CD14-positive monocyte (primary cell): ENCODE data around the gene MAP2. TPM values are rescaled to one million over a fixed set of nuclear protein-coding genes. Genes with fewer than 3 reads are reported as not detected.

Experiments
- DNase-seq, 3 donors: peaks; one replicate each; pipeline ENCODE4 v3.0.0-alpha.2; 2011 to 2022
- H2AFZ ChIP-seq: 2 replicates; pipeline ENCODE4 v1.6.0; 2012; ENCODE audit warnings: mild to moderate bottlenecking, low read depth, low read length, inconsistent platforms; ENCODE audit not compliant: insufficient read depth, poor library complexity, severe bottlenecking
- H3K27ac ChIP-seq, 2 donors: 1 replicate in 1 of 2; 2 replicates in 1 of 2; pipeline ENCODE4 v1.5.1; 2012 to 2013; ENCODE audit warnings: low read length in 2 of 2, control low read depth in 1 of 2, inconsistent platforms in 1 of 2, low read depth in 1 of 2, mild to moderate bottlenecking in 1 of 2
- H3K27me3 ChIP-seq, 2 donors: one replicate each; pipeline versions ENCODE4 v1.6.0 to v1.6.1; 2011 to 2013; ENCODE audit warnings: low read length in 2 of 2; ENCODE audit not compliant: control insufficient read depth in 2 of 2, insufficient read depth in 2 of 2
- H3K36me3 ChIP-seq, 2 donors: replicated peaks in 1 of 2; 1 replicate in 1 of 2; 2 replicates in 1 of 2; pipeline versions ENCODE4 v1.5.1 to v1.6.1; 2012 to 2013; ENCODE audit warnings: low read length in 2 of 2, control low read depth in 1 of 2, inconsistent platforms in 1 of 2, mild to moderate bottlenecking in 1 of 2; ENCODE audit not compliant: insufficient read depth in 2 of 2, control insufficient read depth in 1 of 2
- H3K4me1 ChIP-seq, 2 donors: 1 replicate in 1 of 2; 2 replicates in 1 of 2; pipeline versions ENCODE4 v1.5.1 to v1.6.1; 2012 to 2013; ENCODE audit warnings: low read length in 2 of 2, control low read depth in 1 of 2, inconsistent platforms in 1 of 2, mild to moderate bottlenecking in 1 of 2, moderate library complexity in 1 of 2; ENCODE audit not compliant: insufficient read depth in 2 of 2, control insufficient read depth in 1 of 2
- H3K4me2 ChIP-seq: replicated peaks from 2 replicates; pipeline ENCODE3; 2012; ENCODE audit warnings: low read length, moderate library complexity, mild to moderate bottlenecking; ENCODE audit not compliant: poor library complexity, severe bottlenecking; ENCODE audit errors: extremely low read depth
- H3K4me3 ChIP-seq, 3 experiments: fragments of 200-600 bp in 1 of 3; sonication (generic) in 1 of 3; replicated peaks in 1 of 3; 1 replicate in 2 of 3; 2 replicates in 1 of 3; pipeline ENCODE4 v1.5.1; 2011 to 2013; ENCODE audit warnings: low read length in 3 of 3, mild to moderate bottlenecking in 3 of 3, control low read depth in 2 of 3, low read depth in 2 of 3, inconsistent platforms in 1 of 3, moderate library complexity in 1 of 3
- H3K79me2 ChIP-seq: 2 replicates; pipeline ENCODE4 v1.6.0; 2012; ENCODE audit warnings: mild to moderate bottlenecking, control low read depth, inconsistent platforms, low read length, moderate library complexity; ENCODE audit not compliant: insufficient read depth
- H3K9ac ChIP-seq: 2 replicates; pipeline ENCODE4 v1.6.0; 2017; ENCODE audit warnings: low read length, mild to moderate bottlenecking; ENCODE audit not compliant: insufficient read depth, poor library complexity, severe bottlenecking
- H3K9me3 ChIP-seq, 2 donors: replicated peaks in 1 of 2; 1 replicate in 1 of 2; 2 replicates in 1 of 2; pipeline versions ENCODE4 v1.5.1 to v1.6.1; 2012 to 2013; ENCODE audit warnings: low read length in 2 of 2, control low read depth in 1 of 2; ENCODE audit not compliant: control insufficient read depth in 1 of 2, insufficient read depth in 1 of 2
- H4K20me1 ChIP-seq: 2 replicates; pipeline ENCODE4 v1.6.0; 2012; ENCODE audit warnings: mild to moderate bottlenecking, low read length, control low read depth, moderate library complexity; ENCODE audit not compliant: insufficient read depth
- H3K27ac Mint-ChIP-seq, 7 donors: one replicate each; pipeline ENCODE4 v1.8.0; 2020; ENCODE audit warnings: mild to moderate bottlenecking in 7 of 7, mixed read lengths in 7 of 7, moderate library complexity in 6 of 7, inconsistent platforms in 2 of 7
- H3K27me3 Mint-ChIP-seq, 3 donors: one replicate each; pipeline ENCODE4 v1.8.0; 2021 to 2022; ENCODE audit warnings: low read depth in 3 of 3, mild to moderate bottlenecking in 3 of 3, mixed read lengths in 3 of 3, moderate library complexity in 3 of 3, inconsistent platforms in 1 of 3
- H3K36me3 Mint-ChIP-seq, 2 donors: one replicate each; pipeline ENCODE4 v1.8.0; 2020; ENCODE audit warnings: mixed read lengths in 2 of 2, inconsistent platforms in 1 of 2, mild to moderate bottlenecking in 1 of 2
- H3K4me1 Mint-ChIP-seq: one replicate; pipeline ENCODE4 v1.8.0; 2020; ENCODE audit warnings: mild to moderate bottlenecking, mixed read lengths
- H3K4me3 Mint-ChIP-seq, 2 donors: one replicate each; pipeline ENCODE4 v1.8.0; 2020; ENCODE audit warnings: mild to moderate bottlenecking in 2 of 2, mixed read lengths in 2 of 2, moderate library complexity in 1 of 2
- H3K9me3 Mint-ChIP-seq, 7 donors: one replicate each; pipeline ENCODE4 v1.8.0; 2020 to 2022; ENCODE audit warnings: mixed read lengths in 7 of 7, mild to moderate bottlenecking in 6 of 7, moderate library complexity in 6 of 7, inconsistent platforms in 2 of 7
- CTCF ChIP-seq: fragments of 200-600 bp; IDR thresholded peaks from one replicate; pipeline ENCODE4 v1.8.0; 2022; ENCODE audit warnings: antibody characterized with exemption, mild to moderate bottlenecking
- WGBS: methylation state at CpG from one replicate; pipeline ENCODE4 v1.1.5; 2013; ENCODE audit warnings: missing lambda C conversion rate; ENCODE audit not compliant: insufficient coverage; 5-methylcytosine and 5-hydroxymethylcytosine counted together
- intact Hi-C, 2 donors: fragments of 100-400 bp; cut with micrococcal nuclease; formaldehyde crosslinking; loops; one replicate each; pipeline versions ENCODE4 v1.15.0 to v1.15.1; 2023
- polyA plus RNA-seq, 3 donors: library from polyadenylated mRNA; depleted of rRNA in 1 of 3; unstranded in 2 of 3; stranded (reverse) in 1 of 3; fragments of 300-500 nt in 2 of 3; fragments of >200 nt in 1 of 3; fragmentation: Illumina TruSeq in 2 of 3; gene quantifications; 1 replicate in 2 of 3; 2 replicates in 1 of 3; pipeline ENCODE4 v1.2.3, GENCODE V29; 2012 to 2021

Gene MAP2
- polyA plus RNA-seq, 3 donors: not detected

GRCh38 chr2:209640358-209640757 is 216.5 kb downstream of the MAP2 start:
- Histone ChIP-seq H3K27me3 (no peaks in the 10 kb centered on the region), H3K79me2 (no peaks in the 10 kb centered on the region), H3K4me1 (no peaks in the 10 kb centered on the region), H3K4me3 (no peak overlapping the region), H3K36me3 (no peaks in the 10 kb centered on the region), H4K20me1 (no peaks in the 10 kb centered on the region), H3K4me2 (no peak overlapping the region), H2AFZ (no peak overlapping the region), H3K9ac (no peak overlapping the region), H3K9me3 (no peaks in the 10 kb centered on the region), H3K27ac (no peak overlapping the region)
- Mint-ChIP-seq H3K9me3 (peaks cover 0 to 3% (median 0%) of the 10 kb centered on the region in 7 donors), H3K4me1 (no peaks in the 10 kb centered on the region), H3K4me3 (no peak overlapping the region), H3K36me3 (no peaks in the 10 kb centered on the region), H3K27me3 (peaks cover 0 to 3% (median 0%) of the 10 kb centered on the region in 3 donors), H3K27ac (no peak overlapping the region)
- no peak for TF ChIP-seq CTCF
- no peak for DNase-seq
- intact Hi-C loops: no loop called here
- no CpG with 5 or more reads among the region's 2 CpGs for WGBS

DNA sequence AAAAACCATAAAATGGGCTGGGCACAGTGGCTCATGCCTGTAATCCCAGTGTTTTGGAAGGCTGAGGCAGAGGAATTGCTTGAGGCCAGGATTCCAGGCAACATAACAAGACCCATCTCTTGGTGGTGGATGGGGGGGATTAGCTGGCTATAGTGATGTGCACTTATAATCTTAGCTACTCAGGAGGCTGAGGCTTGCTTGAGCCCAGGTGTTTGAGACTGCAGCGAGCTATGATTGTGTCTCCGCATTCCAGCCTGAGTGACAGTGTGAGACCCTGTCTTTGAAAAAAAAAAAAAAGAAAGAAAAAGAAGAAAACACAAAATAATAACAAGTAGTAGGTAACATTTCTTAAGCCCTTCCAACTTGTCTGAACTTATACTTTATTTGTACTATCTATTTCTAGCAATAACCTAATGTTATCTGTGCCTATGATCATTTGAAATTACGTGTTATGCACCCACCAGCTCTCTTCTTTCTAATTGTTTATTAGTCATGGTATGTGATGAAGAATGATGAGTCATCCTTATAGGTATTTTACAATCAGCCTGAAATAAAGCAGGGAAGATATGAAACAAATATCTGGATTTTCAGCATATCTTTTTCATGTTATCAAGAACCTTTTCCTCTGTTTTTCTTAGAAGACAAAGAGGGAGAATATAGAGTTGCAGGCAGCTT is 218.4 kb downstream of the MAP2 start:
- no peaks in the 10 kb centered on the region for H3K4me1 ChIP-seq
- Mint-ChIP-seq H3K9me3 (peaks cover 0 to 3% (median 0%) of the 10 kb centered on the region in 7 donors), H3K27me3 (peaks cover 0 to 3% (median 0%) of the 10 kb centered on the region in 3 donors), H3K27ac (no peak overlapping the region), H3K4me3 (no peak overlapping the region), H3K4me1 (no peaks in the 10 kb centered on the region), H3K36me3 (no peaks in the 10 kb centered on the region)
- no peak overlapping the region for H3K4me2 ChIP-seq
- H2AFZ ChIP-seq: no peak overlapping the region
- no peaks in the 10 kb centered on the region for H3K36me3 ChIP-seq
- H3K27ac ChIP-seq: no peak overlapping the region
- no peak overlapping the region for H3K4me3 ChIP-seq
- H3K27me3 ChIP-seq: no peaks in the 10 kb centered on the region
- no peaks in the 10 kb centered on the region for H3K9me3 ChIP-seq
- WGBS: no CpG with 5 or more reads among the region's 3 CpGs
- no peaks in the 10 kb centered on the region for H3K79me2 ChIP-seq
- no peak overlapping the region for H3K9ac ChIP-seq
- intact Hi-C loops: no loop called here
- no peak for DNase-seq
- no peaks in the 10 kb centered on the region for H4K20me1 ChIP-seq
- no peak for TF ChIP-seq CTCF
